ENCODE measurements around the gene PLCH2. TPM values are rescaled to one million over a fixed set of nuclear protein-coding genes. Genes with fewer than 3 reads are reported as not detected.

The PLCH2 gene
- total and polyA plus RNA-seq, 10 of the 15 experiments (the other 5 are each of a cell fraction or from before 2014, with no cell fraction given): 0.03 to 0.73 (median 0.24) TPM; not detected in 3

GRCh38 chr1:2533365-2533764 is 57.3 kb downstream of the PLCH2 start:
- ATAC-seq (no peak), FAIRE-seq (no peak), DNase-seq (ENCODE audit: low read depth, low spot score) (no peak)
- no peak overlapping the region for H3K27ac ChIP-seq (ENCODE audit: control insufficient read depth, insufficient read depth)
- peaks cover 6% of the 10 kb centered on the region; the same call in 1 of the 2 replicates for H3K4me1 ChIP-seq (ENCODE audit: control insufficient read depth, insufficient read depth, low read length)
- peaks cover 6 to 19% of the 10 kb centered on the region in 2 experiments for H3K27me3 ChIP-seq (replicated peaks in 1 of 2; ENCODE audit: control insufficient read depth in 2 of 2, insufficient read depth in 2 of 2, low read length in 1 of 2)
- ChIA-PET SMC1A (ENCODE audit: uncharacterized antibody, unreplicated experiment) (no interaction called here), CTCF (no interaction called here), RAD21 (ENCODE audit: unreplicated experiment) (interaction anchor here (0.9 kb wide), 1 partner anchor 13 kb away, joined by 3 read pairs; no protein-coding TSS in a partner anchor), POLR2A (no interaction called here)
- no peaks in the 10 kb centered on the region for H4K20me1 ChIP-seq (ENCODE audit: control insufficient read depth, insufficient read depth)
- 30% methylated on average over 11 of the region's 11 CpGs for WGBS (ENCODE audit: insufficient coverage, insufficient replicate concordance, low lambda C conversion rate, missing lambda C conversion rate)
- TF ChIP-seq ELK1 (IDR thresholded peaks at IDR 0.05; ENCODE audit: low read depth, low read length): no peak
- no peak for TF ChIP-seq TAF1 (IDR thresholded peaks at IDR 0.05; ENCODE audit: borderline replicate concordance, low read depth, low read length)
- no peak for TF ChIP-seq GABPA (IDR thresholded peaks at IDR 0.05; ENCODE audit: low read depth)
- no peak for TF ChIP-seq CTCF (IDR thresholded peaks at IDR 0.05 in 2 of 3, conservative IDR thresholded peaks at IDR 0.05 in 1 of 3; ENCODE audit: control insufficient read depth in 2 of 3, extremely low read depth in 1 of 3, insufficient read depth in 1 of 3, low read depth in 3 of 3, low read length in 3 of 3)
- no peak for TF ChIP-seq SIX5 (IDR thresholded peaks at IDR 0.05; ENCODE audit: low read depth, low read length, severe bottlenecking)
- H3K79me2 ChIP-seq (ENCODE audit: control insufficient read depth, insufficient read depth, low read length): no peaks in the 10 kb centered on the region
- H2AFZ ChIP-seq (ENCODE audit: control insufficient read depth, low read depth, low read length): no peak overlapping the region
- H3K9ac ChIP-seq (ENCODE audit: control insufficient read depth, insufficient read depth, low read length): no peak overlapping the region
- no peak overlapping the region for H3K4me3 ChIP-seq
- H3K9me3 ChIP-seq (replicated peaks; ENCODE audit: control insufficient read depth, insufficient read depth, low read length): no peaks in the 10 kb centered on the region
- BruUV-seq (replicated peaks): no TSS peak
- no peak overlapping the region for H3K4me2 ChIP-seq (ENCODE audit: control insufficient read depth, insufficient read depth)
- no peaks in the 10 kb centered on the region for H3K36me3 ChIP-seq (ENCODE audit: control insufficient read depth in 2 of 2, insufficient read depth in 2 of 2, low read length in 1 of 2)
- in situ Hi-C loops (cut with MboI) (no loop called here), intact Hi-C loops (cut with micrococcal nuclease; ENCODE audit: unreplicated experiment) (no loop called here)

Data from GM12878 (cell line).